Ovary (tissue), 9 donors: ENCODE data around the gene DYDC1. TPM values are rescaled to one million over a fixed set of nuclear protein-coding genes. Genes with fewer than 3 reads are reported as not detected.

Experiments
- DNase-seq, 5 donors: peaks; one replicate each; pipeline ENCODE4 v3.0.0-alpha.2; 2019 to 2020
- H3K27ac ChIP-seq, 2 donors: fragments of 200-600 bp; one replicate each; pipeline versions ENCODE4 v1.5.1 to v1.8.0; 2019 to 2022
- H3K27me3 ChIP-seq: fragments of 200-600 bp; one replicate; pipeline ENCODE4 v1.8.0; 2022
- H3K36me3 ChIP-seq: fragments of 200-600 bp; sonication (generic); one replicate; pipeline ENCODE4 v1.5.1; 2019
- H3K4me1 ChIP-seq: one replicate; pipeline ENCODE4 v1.8.1; 2013; ENCODE audit warnings: mild to moderate bottlenecking, moderate library complexity; ENCODE audit not compliant: insufficient read depth
- H3K4me3 ChIP-seq: fragments of 200-600 bp; sonication (generic); one replicate; pipeline ENCODE4 v1.5.1; 2017
- H3K9me3 ChIP-seq, 2 donors: fragments of 200-600 bp in 1 of 2; sonication (generic) in 1 of 2; one replicate each; pipeline versions ENCODE4 v1.5.1 to v1.8.1; 2013 to 2019; ENCODE audit warnings: mild to moderate bottlenecking in 1 of 2, moderate library complexity in 1 of 2
- CTCF ChIP-seq, 3 donors: fragments of 450-650 bp in 2 of 3; fragments of 200-600 bp in 1 of 3; IDR thresholded peaks; one replicate each; pipeline versions ENCODE4 v1.5.1 to v1.8.0; 2016 to 2022; ENCODE audit warnings: antibody characterized with exemption in 3 of 3, mild to moderate bottlenecking in 1 of 3
- EP300 ChIP-seq: sonication (generic); formaldehyde crosslinking; IDR thresholded peaks from one replicate; pipeline ENCODE4 v1.6.1; 2017; ENCODE audit warnings: antibody characterized with exemption
- POLR2A ChIP-seq: fragments of 450-650 bp; IDR thresholded peaks from one replicate; pipeline ENCODE4 v1.6.1; 2017; ENCODE audit warnings: antibody characterized with exemption, mild to moderate bottlenecking, moderate library complexity
- WGBS, 3 donors: extraction: QIAGEN DNeasy Blood & Tissue Kit in 1 of 3; methylation state at CpG; one replicate each; pipeline versions ENCODE4 v1.1.5 to v1.1.7; 2013 to 2017; 5-methylcytosine and 5-hydroxymethylcytosine counted together
- intact Hi-C, 4 donors: fragments of 100-400 bp; cut with DNase I; formaldehyde crosslinking; loops; one replicate each; pipeline versions ENCODE4 v1.11.0 to v1.15.1; 2022 to 2023
- polyA plus RNA-seq, 2 donors: library from polyadenylated mRNA; stranded (reverse); fragments of 200-250 nt in 1 of 2; fragments of 350-450 nt in 1 of 2; fragmentation: Illumina TruSeq in 1 of 2; extraction: RNeasy Lipid Tissue Mini Kit (QIAGEN cat#74804) in 1 of 2; gene quantifications; one replicate each; pipeline ENCODE4 v1.2.3, GENCODE V29; 2013 to 2014
- total RNA-seq, 7 donors: library from RNA; depleted of rRNA in 2 of 7; stranded (reverse); fragments of >200 nt in 2 of 7; fragmentation: NEBNext Ultra II Directional in 3 of 7; extraction: Animal tissue kit (Norgen Biotek cat#: 25700) in 3 of 7; gene quantifications; one replicate each; pipeline versions ENCODE4 v1.1.0 to v1.2.4, GENCODE V29; 2016 to 2023
- donor health status: DM: no; HTN: no; CAD: no; lungs with moderate emphysema.
- donor health status: DM: no; HTN: no; CAD: no.
- donor health status: Bipolar disorder and iron deficiency.
- donor health status: DM: yes; HTN: yes; CAD: no.
- donor health status: DM: no; HTN: no; CAD: no.
- donor health status: DM: yes; HTN: yes; CAD: no.

Gene DYDC1
- total and polyA plus RNA-seq, 9 donors: 0.33 to 3.8 (median 0.72) TPM; not detected in 6

GRCh38 chr10:80400136-80400804 is 43.7 kb upstream of the DYDC1 start:
- H3K4me3 ChIP-seq: no peak overlapping the region
- H3K36me3 ChIP-seq: no peaks in the 10 kb centered on the region
- WGBS, 3 donors: 66 to 75% (median 68%) methylated on average over 8 of the region's 8 CpGs
- no peak overlapping the region for H3K27ac ChIP-seq
- no peaks in the 10 kb centered on the region for H3K27me3 ChIP-seq
- intact Hi-C loops: loop anchor here in 1 of 4 donors (10.0 kb wide), 1 partner anchor 105 kb away; no protein-coding TSS in a partner anchor
- H3K9me3 ChIP-seq: no peaks in the 10 kb centered on the region
- no peak for DNase-seq
- TF ChIP-seq CTCF (IDR thresholded peaks at IDR 0.05) (no peak), EP300 (no peak), POLR2A (no peak)
- H3K4me1 ChIP-seq: no peaks in the 10 kb centered on the region

- DNase-seq: no peak
- Histone ChIP-seq H3K36me3 (no peaks in the 10 kb centered on the region), H3K27ac (no peak overlapping the region), H3K9me3 (no peaks in the 10 kb centered on the region), H3K27me3 (no peaks in the 10 kb centered on the region), H3K4me3 (no peak overlapping the region), H3K4me1 (no peaks in the 10 kb centered on the region)
- intact Hi-C loops: no loop called here
- TF ChIP-seq POLR2A (no peak), EP300 (no peak), CTCF (IDR thresholded peaks at IDR 0.05) (no peak)
- 78 to 90% (median 78%) methylated on average over 2 of the region's 2 CpGs for WGBS, 3 donors
These were observed 40.5 kb upstream of the DYDC1 start for GRCh38 chr10:80397014-80397413.

- no peaks in the 10 kb centered on the region for H3K4me1 ChIP-seq
- intact Hi-C loops: no loop called here
- H3K9me3 ChIP-seq: no peaks in the 10 kb centered on the region
- no peak overlapping the region for H3K27ac ChIP-seq
- no peak overlapping the region for H3K4me3 ChIP-seq
- H3K36me3 ChIP-seq: no peaks in the 10 kb centered on the region
- H3K27me3 ChIP-seq: no peaks in the 10 kb centered on the region
- TF ChIP-seq POLR2A (no peak), EP300 (no peak), CTCF (IDR thresholded peaks at IDR 0.05) (no peak)
- WGBS, 3 donors: 54 to 78% (median 65%) methylated on average over 2 of the region's 2 CpGs
- no peak for DNase-seq
These were observed 37.9 kb upstream of the DYDC1 start for GRCh38 chr10:80394358-80394916.

GRCh38 chr10:80392250-80392649 is 35.7 kb upstream of the DYDC1 start:
- Histone ChIP-seq H3K27ac (no peak overlapping the region), H3K36me3 (no peaks in the 10 kb centered on the region), H3K4me1 (no peaks in the 10 kb centered on the region), H3K4me3 (no peak overlapping the region), H3K9me3 (no peaks in the 10 kb centered on the region), H3K27me3 (no peaks in the 10 kb centered on the region)
- WGBS, 3 donors: 67 to 71% (median 70%) methylated on average over 6 of the region's 6 CpGs
- no peak for TF ChIP-seq EP300
- intact Hi-C loops: no loop called here
- no peak for DNase-seq

GRCh38 chr10:80390740-80391139 is 34.2 kb upstream of the DYDC1 start:
- no peak for DNase-seq
- WGBS, 3 donors: 83 to 89% (median 88%) methylated on average over 9 of the region's 9 CpGs
- Histone ChIP-seq H3K9me3 (no peaks in the 10 kb centered on the region), H3K36me3 (no peaks in the 10 kb centered on the region), H3K27me3 (no peaks in the 10 kb centered on the region), H3K4me1 (no peaks in the 10 kb centered on the region), H3K27ac (no peak overlapping the region), H3K4me3 (no peak overlapping the region)
- TF ChIP-seq EP300: no peak
- TF ChIP-seq POLR2A: no peak
- TF ChIP-seq CTCF (IDR thresholded peaks at IDR 0.05): no peak
- intact Hi-C loops: no loop called here
